NK-92 treated with Interleukin-12 subunit alpha and Interleukin-12 subunit beta, amount 100 ng/mL, for 24 hours (cell line): ENCODE measurements around the gene FKBP8.

Source experiments
- DNase-seq: peaks from one replicate; lab custom pipeline; 2025; lab: John Stamatoyannopoulos, UW

Gene FKBP8

GRCh38 chr19:18502246-18502637, 41.1 kb downstream of the FKBP8 start:
- DNase-seq, result no peak

GRCh38 chr19:18501832-18502231, 41.5 kb downstream of the FKBP8 start:
- no peak for DNase-seq

- DNase-seq, result no peak
Observed at GRCh38 chr19:18501351-18501750, 42.0 kb downstream of the FKBP8 start.

- DNase-seq, result no peak
Observed at GRCh38 chr19:18500799-18501198, 42.6 kb downstream of the FKBP8 start.

- no peak for DNase-seq
Observed at GRCh38 chr19:18500376-18500775, 43.0 kb downstream of the FKBP8 start.

GRCh38 chr19:18499055-18499775, 44.2 kb downstream of the FKBP8 start:
- no peak for DNase-seq

- no peak for DNase-seq
Observed at GRCh38 chr19:18496980-18497256, 46.5 kb downstream of the FKBP8 start.

GRCh38 chr19:18496167-18496979, 47.0 kb downstream of the FKBP8 start:
- DNase-seq, result peak; percentile 78

GRCh38 chr19:18495204-18495911, 48.0 kb downstream of the FKBP8 start:
- DNase-seq, result no peak

- no peak for DNase-seq
Observed at GRCh38 chr19:18494267-18494607, 49.1 kb downstream of the FKBP8 start.

- no peak for DNase-seq
Observed at GRCh38 chr19:18493440-18494266, 49.7 kb downstream of the FKBP8 start.

GRCh38 chr19:18491995-18492953, 51.1 kb downstream of the FKBP8 start:
- no peak for DNase-seq

- DNase-seq, result peak; percentile 48
Observed at GRCh38 chr19:18490728-18491127, 52.6 kb downstream of the FKBP8 start.

GRCh38 chr19:18489627-18490184, 53.7 kb downstream of the FKBP8 start:
- DNase-seq, result no peak

GRCh38 chr19:18488838-18489626, 54.3 kb downstream of the FKBP8 start:
- DNase-seq, result no peak

- no peak for DNase-seq
Observed at GRCh38 chr19:18488403-18488723, 55.0 kb downstream of the FKBP8 start.

- no peak for DNase-seq
Observed at GRCh38 chr19:18487576-18488402, 55.6 kb downstream of the FKBP8 start.

GRCh38 chr19:18486746-18487145, 56.6 kb downstream of the FKBP8 start:
- no peak for DNase-seq

GRCh38 chr19:18484992-18485391, 58.4 kb downstream of the FKBP8 start:
- DNase-seq, result no peak
